Cardiac ventricle fibroblast (primary cell): ENCODE measurements around the gene LGALS7. TPM values are rescaled to one million over a fixed set of nuclear protein-coding genes. Genes with fewer than 3 reads are reported as not detected.

Experiments used
- total RNA-seq: library from RNA; depleted of rRNA; stranded (reverse); fragments of >200 nt; gene quantifications from 2 replicates; pipeline ENCODE4 v1.2.3, GENCODE V29; 2015

The LGALS7 gene
- total RNA-seq: not detected in 2 replicates

GRCh38 chr19:38773469-38774177, at the start of gene LGALS7:
Gene LGALS7, minus strand, starts transcription at chr19:38773517. Its CDS starts 25 bp downstream, at chr19:38773492.

DNA sequence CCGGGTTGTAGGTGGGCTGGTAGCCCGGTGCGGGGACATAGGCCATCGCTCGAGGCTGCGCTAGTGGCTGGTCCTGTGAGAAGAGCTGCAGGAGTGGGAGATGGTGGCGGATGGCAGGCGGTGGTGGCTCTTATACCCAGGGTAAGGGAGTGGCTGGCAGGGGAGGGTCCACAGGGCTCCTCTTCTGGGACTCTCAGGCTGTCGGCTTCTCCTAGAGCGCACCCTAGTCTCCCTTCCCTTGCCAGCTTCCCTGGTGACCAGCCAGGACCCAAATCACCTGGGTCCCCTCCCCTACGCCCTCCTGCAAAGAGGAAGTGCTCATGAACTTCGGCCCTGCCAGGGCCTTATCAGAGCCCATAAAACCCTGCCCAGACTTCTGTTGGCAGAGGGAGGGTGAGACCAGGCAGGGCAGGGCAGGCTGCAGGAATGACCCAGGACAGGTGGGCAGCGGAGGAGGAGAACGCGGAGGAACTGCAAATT, 39.6 kb upstream of the LGALS7 start, which contains the start of gene LGALS4:
Gene LGALS4 (minus strand): TSS at position 105 of the 480 bp plus-strand sequence. CDS start 59 bp downstream, at position 46.

DNA sequence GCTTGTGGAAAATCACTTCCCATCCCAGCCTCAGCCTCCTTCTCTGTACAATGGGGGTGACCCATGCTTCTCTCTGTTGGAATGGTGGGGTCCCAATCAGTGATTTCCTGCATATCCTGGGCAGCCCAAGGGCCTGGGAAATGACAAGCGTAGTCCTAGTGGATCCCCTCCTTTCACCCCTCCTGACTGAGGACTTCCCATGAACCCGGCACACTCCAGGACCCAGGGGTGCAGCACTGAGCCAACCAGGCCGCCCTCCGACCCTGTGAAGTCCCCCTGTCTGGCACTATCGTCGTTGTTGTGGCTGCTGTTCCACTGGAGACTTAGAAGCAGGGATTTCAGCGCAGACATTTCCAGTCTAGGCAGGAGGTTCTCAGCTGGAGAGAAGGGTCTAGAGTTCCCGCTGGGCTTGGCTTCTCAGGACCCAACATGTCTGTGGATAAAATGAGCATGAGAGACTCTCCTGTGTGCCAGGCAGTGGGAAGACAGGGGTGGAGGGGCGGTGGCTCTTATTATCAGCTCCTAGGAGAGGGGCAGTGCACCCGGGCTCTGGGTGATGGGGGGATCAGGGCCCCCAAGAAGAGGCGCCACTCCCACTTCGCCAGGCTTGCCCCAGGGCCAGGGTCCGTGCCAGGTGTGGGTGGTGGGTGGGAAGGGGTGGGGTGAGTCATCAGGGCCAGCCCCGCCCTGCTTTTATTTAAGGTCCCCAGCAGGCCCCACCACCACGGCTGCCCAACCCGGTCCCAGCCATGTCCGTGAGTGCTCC, 15.3 kb upstream of the LGALS7 start, which contains the start of gene LGALS7B:
Gene LGALS7B (plus strand): TSS at position 723 of the 766 bp plus-strand sequence. CDS start 27 bp downstream, at position 750.

DNA sequence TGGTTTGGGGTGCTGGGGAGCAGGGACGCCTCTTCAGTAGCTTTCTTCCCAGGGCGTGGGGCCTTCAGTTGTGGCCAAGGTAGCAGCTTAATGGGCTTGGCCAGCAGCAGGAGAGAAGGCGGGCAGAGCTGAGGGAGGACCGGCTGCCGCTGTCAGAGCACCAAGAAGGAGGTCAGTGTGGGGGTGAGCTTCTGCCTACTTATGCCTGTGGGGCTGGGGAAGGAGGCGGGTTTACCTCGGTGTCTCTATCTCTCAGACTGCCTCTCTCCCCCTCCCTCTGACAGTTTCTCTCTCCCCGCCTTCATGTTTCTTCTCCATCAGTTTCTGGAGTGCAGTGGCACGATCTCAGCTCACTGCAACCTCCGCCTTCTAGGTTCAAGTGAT, 29.0 kb downstream of the LGALS7 start, which contains the start of gene CAPN12:
Gene CAPN12 (minus strand): TSS at position 177 of the 384 bp plus-strand sequence. CDS start 309 bp downstream, outside the sequence.

Other genes starting within 250 kb of the LGALS7 start
- not detected in 2 replicates for gene MAP4K1, start 155.6 kb downstream of the LGALS7 start, total RNA-seq
- 249 and 281 TPM in 2 replicates for gene EIF3K, start 154.3 kb downstream of the LGALS7 start, total RNA-seq
- gene ACTN4, start 125.9 kb downstream of the LGALS7 start, total RNA-seq: 190 and 231 TPM in 2 replicates
- gene CAPN12, start 29.0 kb downstream of the LGALS7 start, total RNA-seq: not detected in 2 replicates
- not detected in 2 replicates for gene LGALS7B, start 15.7 kb upstream of the LGALS7 start, total RNA-seq
- gene LGALS4, start 39.4 kb upstream of the LGALS7 start, total RNA-seq: not detected in 2 replicates
- 67.3 and 78.4 TPM in 2 replicates for gene ECH1, start 58.3 kb upstream of the LGALS7 start, total RNA-seq
- gene HNRNPL, start 76.5 kb upstream of the LGALS7 start, total RNA-seq: 160 and 169 TPM in 2 replicates
- gene RINL, start 104.8 kb upstream of the LGALS7 start, total RNA-seq: 2.4 and 5.2 TPM in 2 replicates
- gene SIRT2, start 126.1 kb upstream of the LGALS7 start, total RNA-seq: 50.6 and 51.1 TPM in 2 replicates
- gene NFKBIB, start 126.5 kb upstream of the LGALS7 start, total RNA-seq: 10.3 and 16.1 TPM in 2 replicates
- gene CCER2, start 138.7 kb upstream of the LGALS7 start, total RNA-seq: not detected in 2 replicates
- 11.1 and 16.3 TPM in 2 replicates for gene SARS2, start 157.2 kb upstream of the LGALS7 start, total RNA-seq
- 34.8 and 35.0 TPM in 2 replicates for gene MRPS12, start 157.4 kb upstream of the LGALS7 start, total RNA-seq
- 35.4 and 36.2 TPM in 2 replicates for gene FBXO17, start 202.2 kb upstream of the LGALS7 start, total RNA-seq